Measurements from ENCODE around the gene PACSIN3. TPM values are rescaled to one million over a fixed set of nuclear protein-coding genes. Genes with fewer than 3 reads are reported as not detected.

The PACSIN3 gene
- total and polyA plus RNA-seq, 2 of the 13 experiments (the other 11 are each of a cell fraction or from before 2014, with no cell fraction given): 47.9 to 93.3 TPM

GRCh38 chr11:47148903-47149531 lies 37.2 kb downstream of the PACSIN3 start:
- Histone ChIP-seq H3K27me3 (ENCODE audit: control insufficient read depth in 1 of 2, insufficient read depth in 2 of 2, low read length in 2 of 2) (no peaks in the 10 kb centered on the region), H4K20me1 (ENCODE audit: insufficient read depth, low read length) (no peaks in the 10 kb centered on the region), H3K36me3 (replicated peaks in 1 of 2; ENCODE audit: control insufficient read depth in 1 of 2, insufficient read depth in 2 of 2, low read length in 2 of 2) (peaks cover 0 to 3% of the 10 kb centered on the region in 2 experiments; a peak in 2 of 5 replicates), H3K9ac (ENCODE audit: insufficient read depth, low read depth, low read length) (no peak overlapping the region), H3K27ac (ENCODE audit: extremely low read length, insufficient read depth, low read length) (no peak overlapping the region), H3K4me3 (replicated peaks in 1 of 3; ENCODE audit: insufficient read depth in 1 of 3, low read depth in 2 of 3, low read length in 3 of 3) (no peak overlapping the region), H3K79me2 (ENCODE audit: insufficient read depth, low read length) (no peaks in the 10 kb centered on the region), H3K4me2 (ENCODE audit: low read depth, low read length) (no peak overlapping the region), H2AFZ (ENCODE audit: low read length) (no peak overlapping the region), H3K4me1 (ENCODE audit: insufficient read depth, low read length) (no peaks in the 10 kb centered on the region), H3K9me3 (ENCODE audit: low read length) (no peaks in the 10 kb centered on the region)
- CTCF ChIA-PET (ENCODE audit: low intra/inter-chr PET ratio, low total read pairs): no interaction called here
- 93% methylated on average over 9 of the region's 10 CpGs for WGBS (ENCODE audit: low lambda C conversion rate)
- intact Hi-C loops (cut with micrococcal nuclease; ENCODE audit: unreplicated experiment): no loop called here
- no TSS peak for BruUV-seq (replicated peaks)
- FAIRE-seq: no peak
- ATAC-seq: no peak
- DNase-seq (ENCODE audit: low spot score): no peak
- in situ Hi-C loops (cut with HindIII; ENCODE audit: extremely low pct_ligation_motif_present, low pct_unique_long_range_greater_than_20kb): no loop called here
- no peak for TF ChIP-seq HMGXB4 (CRISPR knock-in tag; IDR thresholded peaks at IDR 0.05; ENCODE audit: borderline replicate concordance in 1 of 2, low read depth in 1 of 2)
- no peak for TF ChIP-seq ZNF781 (CRISPR knock-in tag; IDR thresholded peaks at IDR 0.05; ENCODE audit: borderline replicate concordance, not compliant biosample characterization)
- no peak for TF ChIP-seq ZBTB10 (CRISPR knock-in tag; IDR thresholded peaks at IDR 0.05; ENCODE audit: borderline replicate concordance)
- TF ChIP-seq PBX2 (CRISPR knock-in tag; IDR thresholded peaks at IDR 0.05): no peak
- TF ChIP-seq YEATS2 (CRISPR knock-in tag; IDR thresholded peaks at IDR 0.05; ENCODE audit: borderline replicate concordance): no peak
- no peak for TF ChIP-seq ZNF280D (CRISPR knock-in tag; IDR thresholded peaks at IDR 0.05)
- no peak for TF ChIP-seq RNF2 (conservative IDR thresholded peaks at IDR 0.05; ENCODE audit: low read depth)
- no peak for TF ChIP-seq NCOA1 (CRISPR knock-in tag; IDR thresholded peaks at IDR 0.05)
- TF ChIP-seq PCBP2 (optimal IDR thresholded peaks at IDR 0.05; ENCODE audit: low read depth, low read length, poor library complexity, severe bottlenecking): no peak
- TF ChIP-seq ZFP91 (CRISPR knock-in tag; IDR thresholded peaks at IDR 0.05; ENCODE audit: borderline replicate concordance): no peak
- POLR2A ChIA-PET: no interaction called here
